OCI-M1 (cell line): ENCODE data around the gene GJA9.
"Not testable (repeated sequence)": the region's sequence is repeated elsewhere in the genome, so short reads cannot be mapped to it uniquely, and the experiment has no call there.

Source experiments
- DNase-seq: peaks from one replicate; lab custom pipeline; 2025; lab: John Stamatoyannopoulos, UW

Gene GJA9

GRCh38 chr1:38881487-38881886 is at the start of gene GJA9:
Gene GJA9 (minus strand): TSS chr1:38881587. CDS start chr1:38876098, 5,489 bp downstream.
- DNase-seq = no peak

GRCh38 chr1:38929476-38929875 is 48.1 kb upstream of the GJA9 start:
- DNase-seq = no peak

GRCh38 chr1:38929054-38929453 is 47.7 kb upstream of the GJA9 start:
- no peak for DNase-seq

- no peak for DNase-seq
Measured at GRCh38 chr1:38926091-38926490, 44.7 kb upstream of the GJA9 start.

GRCh38 chr1:38925391-38925790 is 44.0 kb upstream of the GJA9 start:
- no peak for DNase-seq

- no peak for DNase-seq
Measured at GRCh38 chr1:38923607-38924006, 42.2 kb upstream of the GJA9 start.

- DNase-seq = no peak
Measured at GRCh38 chr1:38919130-38919529, 37.7 kb upstream of the GJA9 start.

GRCh38 chr1:38918568-38918967 is 37.2 kb upstream of the GJA9 start:
- peak; percentile 11 for DNase-seq

- DNase-seq = no peak
Measured at GRCh38 chr1:38917772-38918171, 36.4 kb upstream of the GJA9 start.

GRCh38 chr1:38917337-38917736 is 36.0 kb upstream of the GJA9 start:
- DNase-seq = no peak

- peak; percentile 65 for DNase-seq
Measured at GRCh38 chr1:38915352-38915948, 34.1 kb upstream of the GJA9 start.

GRCh38 chr1:38914908-38915307 is 33.5 kb upstream of the GJA9 start:
- DNase-seq = not testable (repeated sequence)

- no peak for DNase-seq
Measured at GRCh38 chr1:38908821-38909220, 27.4 kb upstream of the GJA9 start.

- no peak for DNase-seq
Measured at GRCh38 chr1:38905985-38906384, 24.6 kb upstream of the GJA9 start.

GRCh38 chr1:38899560-38899959 is 18.2 kb upstream of the GJA9 start:
- DNase-seq = no peak

- DNase-seq = no peak
Measured at GRCh38 chr1:38898653-38899230, 17.4 kb upstream of the GJA9 start.

GRCh38 chr1:38896169-38896568 is 14.8 kb upstream of the GJA9 start:
- DNase-seq = no peak

GRCh38 chr1:38892976-38893375 is 11.6 kb upstream of the GJA9 start:
- DNase-seq = no peak

GRCh38 chr1:38891753-38892152 is 10.4 kb upstream of the GJA9 start:
- DNase-seq = no peak

- DNase-seq = no peak
Measured at GRCh38 chr1:38889589-38889988, 8.2 kb upstream of the GJA9 start.

GRCh38 chr1:38888423-38889333 is 7.3 kb upstream of the GJA9 start:
- DNase-seq = no peak

- DNase-seq = no peak
Measured at GRCh38 chr1:38885092-38885491, 3.7 kb upstream of the GJA9 start.

GRCh38 chr1:38875811-38876210 is 5.6 kb downstream of the GJA9 start:
- no peak for DNase-seq
